Omental fat pad (tissue), 4 donors: ENCODE data around the gene TSNAXIP1. TPM values are rescaled to one million over a fixed set of nuclear protein-coding genes. Genes with fewer than 3 reads are reported as not detected.

Experiments used
- ATAC-seq: fragments of 150-250 bp; one replicate; pipeline ENCODE4 v1.9.1; 2016; ENCODE audit warnings: mild to moderate bottlenecking, moderate library complexity; ENCODE audit not compliant: low FRiP score
- DNase-seq: peaks from one replicate; pipeline ENCODE4 v3.0.0-alpha.2; 2019; ENCODE audit warnings: low spot score
- total RNA-seq, 4 donors: library from RNA; depleted of rRNA; stranded (reverse); fragments of >200 nt; gene quantifications; one replicate each; pipeline ENCODE4 v1.1.0, GENCODE V29; 2016
- TF ChIP-seq, protein P1 (sequence below), 3 donors: fragments of 450-650 bp; IDR thresholded peaks; one replicate each; pipeline ENCODE4 v1.5.1; 2016 to 2017; ENCODE audit warnings: antibody characterized with exemption in 3 of 3, mild to moderate bottlenecking in 3 of 3, moderate library complexity in 2 of 3

Gene TSNAXIP1
- total RNA-seq, 4 donors from 2014 or later = 0.60 to 1.9 (median 1.1) TPM

DNA sequence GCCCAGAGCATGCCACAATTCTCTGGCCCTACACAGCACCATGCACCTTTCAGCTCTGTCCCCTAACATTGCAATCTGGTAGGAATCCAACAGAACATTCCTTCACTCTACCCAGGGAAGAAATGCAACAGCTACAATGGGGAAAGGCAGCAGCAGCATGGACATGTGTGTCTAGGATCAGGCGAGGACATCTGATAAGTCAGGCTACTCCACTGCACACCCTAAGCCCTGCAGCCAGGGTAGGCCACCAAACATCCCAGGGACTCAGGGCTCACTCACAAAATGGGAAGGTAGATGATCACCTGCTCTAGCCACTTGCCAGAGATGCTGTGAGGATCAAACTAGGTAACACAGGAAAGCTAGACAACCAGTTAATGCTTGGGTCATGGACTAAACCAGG lies 5.4 kb upstream of the TSNAXIP1 start:
- TF ChIP-seq, protein P1, sequence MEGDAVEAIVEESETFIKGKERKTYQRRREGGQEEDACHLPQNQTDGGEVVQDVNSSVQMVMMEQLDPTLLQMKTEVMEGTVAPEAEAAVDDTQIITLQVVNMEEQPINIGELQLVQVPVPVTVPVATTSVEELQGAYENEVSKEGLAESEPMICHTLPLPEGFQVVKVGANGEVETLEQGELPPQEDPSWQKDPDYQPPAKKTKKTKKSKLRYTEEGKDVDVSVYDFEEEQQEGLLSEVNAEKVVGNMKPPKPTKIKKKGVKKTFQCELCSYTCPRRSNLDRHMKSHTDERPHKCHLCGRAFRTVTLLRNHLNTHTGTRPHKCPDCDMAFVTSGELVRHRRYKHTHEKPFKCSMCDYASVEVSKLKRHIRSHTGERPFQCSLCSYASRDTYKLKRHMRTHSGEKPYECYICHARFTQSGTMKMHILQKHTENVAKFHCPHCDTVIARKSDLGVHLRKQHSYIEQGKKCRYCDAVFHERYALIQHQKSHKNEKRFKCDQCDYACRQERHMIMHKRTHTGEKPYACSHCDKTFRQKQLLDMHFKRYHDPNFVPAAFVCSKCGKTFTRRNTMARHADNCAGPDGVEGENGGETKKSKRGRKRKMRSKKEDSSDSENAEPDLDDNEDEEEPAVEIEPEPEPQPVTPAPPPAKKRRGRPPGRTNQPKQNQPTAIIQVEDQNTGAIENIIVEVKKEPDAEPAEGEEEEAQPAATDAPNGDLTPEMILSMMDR (IDR thresholded peaks at IDR 0.05) = no peak
- ATAC-seq (no peak), DNase-seq (no peak)

DNA sequence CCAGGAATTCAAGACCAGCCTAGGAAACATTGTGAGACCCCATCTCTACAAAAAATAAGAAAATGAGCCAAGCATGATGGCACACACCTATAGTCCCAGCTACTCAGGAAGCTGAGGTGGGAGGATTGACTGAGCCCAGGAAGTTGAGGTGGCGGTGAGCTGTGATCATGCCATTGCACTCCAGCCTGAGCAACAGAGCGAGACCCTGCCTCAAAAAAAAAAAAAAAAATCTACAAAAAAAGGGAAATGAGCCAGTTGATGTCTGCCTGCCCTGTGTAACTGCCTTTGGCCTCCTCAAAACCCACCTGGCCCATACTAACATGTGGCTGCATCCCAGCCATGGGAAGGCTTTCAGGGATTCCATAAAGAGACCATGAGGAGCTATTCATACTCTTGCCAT lies 4.8 kb upstream of the TSNAXIP1 start:
- DNase-seq (no peak), ATAC-seq (no peak)
- TF ChIP-seq, protein P1 (IDR thresholded peaks at IDR 0.05) = no peak

DNA sequence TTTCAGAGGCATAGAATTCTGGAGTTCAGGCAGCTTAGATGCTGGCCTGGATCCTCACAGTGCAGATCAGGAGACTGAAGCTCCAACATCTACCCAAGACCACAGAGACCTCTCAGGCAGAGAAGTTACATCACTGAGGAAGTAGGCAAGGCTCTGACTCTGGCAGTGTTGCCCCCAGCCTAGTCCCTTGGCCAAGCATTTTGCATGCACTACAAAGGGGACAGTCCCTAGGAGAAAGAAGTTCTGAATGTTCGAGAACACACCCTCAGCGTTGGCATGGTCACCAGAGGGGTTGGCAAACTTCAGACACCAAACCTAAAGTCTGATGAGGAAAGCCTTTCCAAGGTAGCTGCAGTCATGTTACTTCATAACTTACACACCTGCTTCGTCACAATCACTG lies 2.8 kb upstream of the TSNAXIP1 start:
- DNase-seq (no peak), ATAC-seq (no peak)
- TF ChIP-seq, protein P1 (IDR thresholded peaks at IDR 0.05) = no peak

DNA sequence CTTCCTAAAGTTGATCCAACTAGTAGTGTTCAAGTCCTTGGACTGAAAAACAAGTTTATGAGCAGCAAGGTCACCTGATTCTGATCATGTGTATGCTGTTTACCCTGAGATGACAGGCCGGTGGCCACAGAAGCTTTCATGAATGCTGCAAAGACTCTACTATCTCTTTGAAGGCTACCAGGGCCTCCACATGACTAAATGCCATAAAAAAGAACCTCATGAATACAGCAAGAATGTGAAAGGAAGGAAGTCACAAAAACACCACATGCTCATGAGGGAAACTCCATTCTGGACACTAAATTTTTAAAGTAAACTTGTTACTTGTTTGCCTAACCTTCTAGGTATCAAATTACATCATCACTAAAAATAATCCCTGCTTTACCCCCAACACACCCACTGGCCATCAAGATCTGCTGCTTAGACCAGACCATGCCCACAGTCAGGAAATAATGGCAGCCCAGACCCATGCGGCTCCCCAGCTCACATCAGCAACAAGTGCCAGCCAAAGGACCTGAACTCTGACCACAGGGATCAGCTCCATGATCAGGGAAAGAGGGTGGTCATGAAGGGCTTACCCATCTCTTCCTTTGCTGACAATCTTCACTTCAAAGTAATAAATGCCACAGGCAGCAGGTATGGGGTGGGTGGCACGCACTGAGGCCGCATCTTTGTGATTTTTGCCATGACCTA lies 1.7 kb upstream of the TSNAXIP1 start:
- TF ChIP-seq, protein P1 (IDR thresholded peaks at IDR 0.05) = no peak
- no peak for ATAC-seq
- no peak for DNase-seq

DNA sequence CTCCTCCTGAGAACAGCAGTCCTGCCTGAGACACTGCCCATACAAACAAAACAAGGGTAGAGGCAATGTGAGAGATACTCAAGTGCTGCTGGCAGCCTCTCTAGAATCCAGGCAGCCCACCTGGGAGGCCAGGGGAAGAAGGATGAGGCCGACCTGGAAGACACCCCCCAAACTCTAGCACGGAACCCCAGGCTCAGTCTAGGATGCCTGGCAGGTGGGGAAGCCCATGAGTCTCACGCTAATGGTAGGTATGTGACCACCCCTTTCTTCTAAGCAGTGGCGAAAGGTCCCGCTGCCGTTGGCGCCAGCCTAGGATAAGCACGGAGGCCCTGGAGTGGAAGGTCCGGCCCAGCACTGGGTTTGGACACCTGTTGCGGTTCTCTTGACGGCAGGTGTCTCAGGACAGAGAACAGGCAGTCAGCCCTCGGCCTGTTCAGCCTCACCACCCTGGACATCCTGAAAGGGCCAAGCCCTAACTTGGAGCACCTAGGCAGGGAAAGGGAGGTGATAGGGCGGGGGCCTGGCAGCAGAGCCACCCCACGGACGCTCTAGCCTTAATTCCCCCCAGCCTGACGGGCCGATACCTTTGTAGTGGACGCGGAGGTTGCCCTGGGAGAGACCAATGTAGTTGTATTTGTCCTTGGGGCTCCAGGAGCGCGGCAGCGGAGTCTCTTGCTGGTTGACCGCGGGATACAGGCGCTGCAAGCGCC lies 816 bp upstream of the TSNAXIP1 start:
- DNase-seq = peak; percentile 28
- TF ChIP-seq, protein P1 (IDR thresholded peaks at IDR 0.05) = no peak
- peak; percentile 5 for ATAC-seq

DNA sequence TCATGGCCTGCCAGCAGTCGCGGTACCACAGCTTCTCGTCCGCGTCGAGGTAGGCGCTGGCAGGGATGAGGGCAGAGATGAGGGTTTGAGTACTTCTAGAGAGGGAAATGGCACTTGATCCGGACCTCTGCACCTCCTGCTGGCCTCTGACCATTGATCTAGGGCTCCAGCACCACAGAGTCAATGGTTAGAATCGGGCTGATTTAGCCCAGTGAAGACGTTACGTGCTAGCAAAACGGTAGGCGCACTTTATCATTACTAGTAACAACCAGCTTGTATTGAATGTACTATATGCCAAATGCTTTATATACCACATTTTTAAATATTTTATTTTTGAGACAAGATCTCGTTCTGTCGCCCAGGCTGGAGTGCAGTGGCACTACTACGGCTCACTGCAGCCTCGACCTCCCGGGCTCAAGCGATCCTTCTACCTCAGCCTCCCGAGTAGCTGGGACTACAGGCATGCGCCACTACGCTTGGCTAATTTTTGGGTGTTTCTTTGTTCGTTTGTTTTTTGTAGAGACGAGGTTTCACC lies 526 bp downstream of the TSNAXIP1 start:
- DNase-seq = no peak
- ATAC-seq = no peak
- TF ChIP-seq, protein P1 (IDR thresholded peaks at IDR 0.05) = no peak
